ENCODE results near the gene IFT88. TPM values are rescaled to one million over a fixed set of nuclear protein-coding genes. Genes with fewer than 3 reads are reported as not detected.
A peak's percentile ranks its signal among the peaks of the same experiment; 100 is the strongest.

IFT88 gene
- total and polyA plus RNA-seq, 4 donors, result 3.4 to 19.1 (median 13.0) TPM

- 6 to 12% methylated on average over 9 of the region's 9 CpGs for WGBS, 2 donors
- Histone ChIP-seq H3K36me3 (ENCODE audit: control insufficient read depth in 1 of 2, insufficient read depth in 2 of 2, low read length in 1 of 2) (no peaks in the 10 kb centered on the region), H3K27me3 (ENCODE audit: control insufficient read depth in 1 of 2, insufficient read depth in 2 of 2, low read length in 1 of 2) (no peaks in the 10 kb centered on the region), H3K27ac (ENCODE audit: low read depth in 1 of 2, low read length in 2 of 2) (peak overlapping the region in 1 of 2 donors; percentile 20), H3K9me3 (ENCODE audit: control insufficient read depth, low read length) (no peaks in the 10 kb centered on the region), H3K4me3 (ENCODE audit: low read length in 2 of 2) (no peak overlapping the region), H3K4me1 (ENCODE audit: control insufficient read depth in 1 of 2, insufficient read depth in 2 of 2, low read length in 2 of 2) (peaks cover 0 to under 1% of the 10 kb centered on the region in 2 donors)
- intact Hi-C loops (cut with DNase I), result loop anchor here (5.0 kb wide), 2 partner anchors 58 to 147 kb away; partner anchors contain the start of genes EEF1AKMT1 (in 2 of the 2) and IFT88 (in 1 of the 2)
- ATAC-seq (ENCODE audit: low FRiP score), result peak; percentile 82
- peak; percentile 80 to 83 for DNase-seq
Measured at GRCh38 chr13:20714563-20715329, 147.8 kb downstream of the IFT88 start.

- 87 to 90% methylated on average over 6 of the region's 6 CpGs for WGBS, 2 donors
- Histone ChIP-seq H3K27ac (ENCODE audit: low read depth in 1 of 2, low read length in 2 of 2) (no peak overlapping the region), H3K4me1 (ENCODE audit: control insufficient read depth in 1 of 2, insufficient read depth in 2 of 2, low read length in 2 of 2) (no peaks in the 10 kb centered on the region), H3K9me3 (ENCODE audit: control insufficient read depth, low read length) (no peaks in the 10 kb centered on the region), H3K36me3 (ENCODE audit: control insufficient read depth in 1 of 2, insufficient read depth in 2 of 2, low read length in 1 of 2) (no peaks in the 10 kb centered on the region), H3K27me3 (ENCODE audit: control insufficient read depth in 1 of 2, insufficient read depth in 2 of 2, low read length in 1 of 2) (no peaks in the 10 kb centered on the region), H3K4me3 (ENCODE audit: low read length in 2 of 2) (no peak overlapping the region)
- ATAC-seq (ENCODE audit: low FRiP score) (no peak), DNase-seq (no peak)
- intact Hi-C loops (cut with DNase I), result no loop called here
Measured at GRCh38 chr13:20715330-20715712, 148.4 kb downstream of the IFT88 start.

- intact Hi-C loops (cut with DNase I), result no loop called here
- Histone ChIP-seq H3K36me3 (ENCODE audit: control insufficient read depth in 1 of 2, insufficient read depth in 2 of 2, low read length in 1 of 2) (no peaks in the 10 kb centered on the region), H3K4me3 (ENCODE audit: low read length in 2 of 2) (no peak overlapping the region), H3K4me1 (ENCODE audit: control insufficient read depth in 1 of 2, insufficient read depth in 2 of 2, low read length in 2 of 2) (no peaks in the 10 kb centered on the region), H3K27me3 (ENCODE audit: control insufficient read depth in 1 of 2, insufficient read depth in 2 of 2, low read length in 1 of 2) (no peaks in the 10 kb centered on the region), H3K27ac (ENCODE audit: low read depth in 1 of 2, low read length in 2 of 2) (no peak overlapping the region), H3K9me3 (ENCODE audit: control insufficient read depth, low read length) (no peaks in the 10 kb centered on the region)
- DNase-seq, result no peak
- 92 to 94% methylated on average over 15 of the region's 15 CpGs for WGBS, 2 donors
- ATAC-seq (ENCODE audit: low FRiP score), result no peak
Measured at GRCh38 chr13:20716951-20717350, 150.0 kb downstream of the IFT88 start.

GRCh38 chr13:20717581-20718542 lies 150.9 kb downstream of the IFT88 start:
- Histone ChIP-seq H3K36me3 (ENCODE audit: control insufficient read depth in 1 of 2, insufficient read depth in 2 of 2, low read length in 1 of 2) (no peaks in the 10 kb centered on the region), H3K27me3 (ENCODE audit: control insufficient read depth in 1 of 2, insufficient read depth in 2 of 2, low read length in 1 of 2) (no peaks in the 10 kb centered on the region), H3K4me3 (ENCODE audit: low read length in 2 of 2) (no peak overlapping the region), H3K27ac (ENCODE audit: low read depth in 1 of 2, low read length in 2 of 2) (no peak overlapping the region), H3K9me3 (ENCODE audit: control insufficient read depth, low read length) (no peaks in the 10 kb centered on the region), H3K4me1 (ENCODE audit: control insufficient read depth in 1 of 2, insufficient read depth in 2 of 2, low read length in 2 of 2) (no peaks in the 10 kb centered on the region)
- 94% methylated on average over 44 of the region's 44 CpGs for WGBS, 2 donors
- intact Hi-C loops (cut with DNase I), result no loop called here
- DNase-seq (no peak), ATAC-seq (ENCODE audit: low FRiP score) (no peak)

GRCh38 chr13:20718958-20719566 lies 152.1 kb downstream of the IFT88 start:
- Histone ChIP-seq H3K9me3 (ENCODE audit: control insufficient read depth, low read length) (no peaks in the 10 kb centered on the region), H3K27me3 (ENCODE audit: control insufficient read depth in 1 of 2, insufficient read depth in 2 of 2, low read length in 1 of 2) (no peaks in the 10 kb centered on the region), H3K36me3 (ENCODE audit: control insufficient read depth in 1 of 2, insufficient read depth in 2 of 2, low read length in 1 of 2) (no peaks in the 10 kb centered on the region), H3K4me1 (ENCODE audit: control insufficient read depth in 1 of 2, insufficient read depth in 2 of 2, low read length in 2 of 2) (no peaks in the 10 kb centered on the region), H3K4me3 (ENCODE audit: low read length in 2 of 2) (no peak overlapping the region), H3K27ac (ENCODE audit: low read depth in 1 of 2, low read length in 2 of 2) (no peak overlapping the region)
- ATAC-seq (ENCODE audit: low FRiP score) (no peak), DNase-seq (no peak)
- WGBS, 2 donors, result 90% methylated on average over 12 of the region's 12 CpGs
- intact Hi-C loops (cut with DNase I), result no loop called here

- Histone ChIP-seq H3K4me3 (ENCODE audit: low read length in 2 of 2) (no peak overlapping the region), H3K27me3 (ENCODE audit: control insufficient read depth in 1 of 2, insufficient read depth in 2 of 2, low read length in 1 of 2) (no peaks in the 10 kb centered on the region), H3K4me1 (ENCODE audit: control insufficient read depth in 1 of 2, insufficient read depth in 2 of 2, low read length in 2 of 2) (no peaks in the 10 kb centered on the region), H3K27ac (ENCODE audit: low read depth in 1 of 2, low read length in 2 of 2) (no peak overlapping the region), H3K9me3 (ENCODE audit: control insufficient read depth, low read length) (no peaks in the 10 kb centered on the region), H3K36me3 (ENCODE audit: control insufficient read depth in 1 of 2, insufficient read depth in 2 of 2, low read length in 1 of 2) (no peaks in the 10 kb centered on the region)
- ATAC-seq (ENCODE audit: low FRiP score), result no peak
- intact Hi-C loops (cut with DNase I), result no loop called here
- WGBS, 2 donors, result 85 to 90% methylated on average over 13 of the region's 13 CpGs
- DNase-seq, result no peak
Measured at GRCh38 chr13:20719783-20720182, 152.8 kb downstream of the IFT88 start.

- WGBS, 2 donors, result 91 to 93% methylated on average over 11 of the region's 11 CpGs
- Histone ChIP-seq H3K4me1 (ENCODE audit: control insufficient read depth in 1 of 2, insufficient read depth in 2 of 2, low read length in 2 of 2) (no peaks in the 10 kb centered on the region), H3K9me3 (ENCODE audit: control insufficient read depth, low read length) (no peaks in the 10 kb centered on the region), H3K27ac (ENCODE audit: low read depth in 1 of 2, low read length in 2 of 2) (no peak overlapping the region), H3K27me3 (ENCODE audit: control insufficient read depth in 1 of 2, insufficient read depth in 2 of 2, low read length in 1 of 2) (no peaks in the 10 kb centered on the region), H3K4me3 (ENCODE audit: low read length in 2 of 2) (no peak overlapping the region), H3K36me3 (ENCODE audit: control insufficient read depth in 1 of 2, insufficient read depth in 2 of 2, low read length in 1 of 2) (no peaks in the 10 kb centered on the region)
- intact Hi-C loops (cut with DNase I), result no loop called here
- no peak for DNase-seq
- ATAC-seq (ENCODE audit: low FRiP score), result no peak
Measured at GRCh38 chr13:20720499-20720898, 153.5 kb downstream of the IFT88 start.

GRCh38 chr13:20721058-20721453 lies 154.1 kb downstream of the IFT88 start:
- no peaks in the 10 kb centered on the region for H3K4me1 ChIP-seq (ENCODE audit: control insufficient read depth in 1 of 2, insufficient read depth in 2 of 2, low read length in 2 of 2)
- H3K27ac ChIP-seq (ENCODE audit: low read depth in 1 of 2, low read length in 2 of 2), result no peak overlapping the region
- 90 to 94% methylated on average over 14 to 16 of the region's 16 CpGs for WGBS, 2 donors
- DNase-seq (peak in 1 of 2 donors; percentile 75), ATAC-seq (ENCODE audit: low FRiP score) (no peak)
- intact Hi-C loops (cut with DNase I), result no loop called here
- H3K9me3 ChIP-seq (ENCODE audit: control insufficient read depth, low read length), result no peaks in the 10 kb centered on the region
- H3K27me3 ChIP-seq (ENCODE audit: control insufficient read depth in 1 of 2, insufficient read depth in 2 of 2, low read length in 1 of 2), result no peaks in the 10 kb centered on the region
- no peak overlapping the region for H3K4me3 ChIP-seq (ENCODE audit: low read length in 2 of 2)
- no peaks in the 10 kb centered on the region for H3K36me3 ChIP-seq (ENCODE audit: control insufficient read depth in 1 of 2, insufficient read depth in 2 of 2, low read length in 1 of 2)
